ENCODE measurements around the gene ANP32B. TPM values are rescaled to one million over a fixed set of nuclear protein-coding genes. Genes with fewer than 3 reads are reported as not detected.
A peak's percentile ranks its signal among the peaks of the same experiment; 100 is the strongest.

ANP32B gene
- total RNA-seq, 2 experiments from 2014 or later, result 178 to 192 TPM

GRCh38 chr9:98034593-98035546 is 51.7 kb downstream of the ANP32B start:
- Mint-ChIP-seq H3K4me3 (no peak overlapping the region), H3K27me3 (no peaks in the 10 kb centered on the region), H3K9me3 (no peaks in the 10 kb centered on the region), H3K36me3 (ENCODE audit: low read depth) (no peaks in the 10 kb centered on the region), H3K27ac (no peak overlapping the region), H3K4me1 (ENCODE audit: low read depth) (peaks cover 5% of the 10 kb centered on the region)
- Histone ChIP-seq H3K9me3 (ENCODE audit: control insufficient read depth in 1 of 2, insufficient read depth in 1 of 2, low read length in 2 of 2) (no peaks in the 10 kb centered on the region), H3K4me1 (ENCODE audit: insufficient read depth, low read length) (peaks cover 6% of the 10 kb centered on the region), H3K4me3 (ENCODE audit: low read length) (no peak overlapping the region), H3K27ac (ENCODE audit: low read depth in 1 of 2, low read length in 2 of 2) (no peak overlapping the region), H3K27me3 (ENCODE audit: control insufficient read depth in 1 of 2, insufficient read depth in 2 of 2, low read length in 2 of 2) (no peaks in the 10 kb centered on the region), H3K36me3 (ENCODE audit: insufficient read depth, low read length) (no peaks in the 10 kb centered on the region)
- TF ChIP-seq CTCF (IDR thresholded peaks at IDR 0.05), result peak; percentile 86
- CTCF ChIA-PET, result interaction anchor here (0.6 to 2.0 kb wide), 19 partner anchors 10 to 230 kb away, joined by 3 to 13 read pairs (median 4); partner anchors contain the start of genes ANP32B, HEMGN, NANS and TRMO
- POLR2A ChIA-PET, result interaction anchor here (0.9 to 2.0 kb wide), 5 partner anchors 11 to 112 kb away, joined by 3 to 13 read pairs (median 4); partner anchors contain the start of genes ANP32B and TRMO
- intact Hi-C loops (cut with DNase I, micrococcal nuclease), result loop anchor here (1.0 to 10.0 kb wide), 7 partner anchors 48 to 324 kb away; no protein-coding TSS in a partner anchor
- peak; percentile 82 to 97 (median 92) for DNase-seq
- peak; percentile 99 for ATAC-seq (ENCODE audit: poor library complexity)

- no peak for ATAC-seq (ENCODE audit: poor library complexity)
Observed at GRCh38 chr9:98037357-98037756, 54.2 kb downstream of the ANP32B start.

More at GRCh38 chr9:98037357-98037756, 54.2 kb downstream of the ANP32B start:
- no peaks in the 10 kb centered on the region for H3K9me3 ChIP-seq (ENCODE audit: control insufficient read depth in 1 of 2, insufficient read depth in 1 of 2, low read length in 2 of 2)
- H3K9me3 Mint-ChIP-seq, result no peaks in the 10 kb centered on the region
- peaks cover 6% of the 10 kb centered on the region for H3K4me1 ChIP-seq (ENCODE audit: insufficient read depth, low read length)
- intact Hi-C loops (cut with DNase I, micrococcal nuclease), result loop anchor here in 1 of 2 experiments (10.0 kb wide), 1 partner anchor 233 kb away; no protein-coding TSS in a partner anchor
- no peak for DNase-seq
- no peaks in the 10 kb centered on the region for H3K27me3 Mint-ChIP-seq
- no peak overlapping the region for H3K27ac ChIP-seq (ENCODE audit: low read depth in 1 of 2, low read length in 2 of 2)
- H3K27me3 ChIP-seq (ENCODE audit: control insufficient read depth in 1 of 2, insufficient read depth in 2 of 2, low read length in 2 of 2), result no peaks in the 10 kb centered on the region
- no peaks in the 10 kb centered on the region for H3K36me3 ChIP-seq (ENCODE audit: insufficient read depth, low read length)
- H3K4me3 ChIP-seq (ENCODE audit: low read length), result no peak overlapping the region
- no peak overlapping the region for H3K27ac Mint-ChIP-seq
- no peaks in the 10 kb centered on the region for H3K36me3 Mint-ChIP-seq (ENCODE audit: low read depth)
- ChIA-PET POLR2A (interaction anchor here (1.1 to 1.9 kb wide), 2 partner anchors 50 to 114 kb away, joined by 3 to 7 read pairs; partner anchors contain the start of gene TRMO), CTCF (interaction anchor here (1.0 kb wide), 1 partner anchor 82 kb away, joined by 3 read pairs; no protein-coding TSS in a partner anchor)
- peaks cover 5% of the 10 kb centered on the region for H3K4me1 Mint-ChIP-seq (ENCODE audit: low read depth)
- no peak for TF ChIP-seq CTCF (IDR thresholded peaks at IDR 0.05)
- no peak overlapping the region for H3K4me3 Mint-ChIP-seq
